Activated CD4-positive, alpha-beta T cell treated with anti-CD3 and anti-CD28 coated beads for 1 hour (primary cell): ENCODE measurements around the gene RAMP2.
"Not testable (repeated sequence)": the region's sequence is repeated elsewhere in the genome, so short reads cannot be mapped to it uniquely, and the experiment has no call there.

Source experiments
- DNase-seq: peaks from one replicate; pipeline ENCODE4 v3.0.0-alpha.2; 2020

Gene RAMP2

GRCh38 chr17:42760652-42761581, at the start of gene RAMP2:
Gene RAMP2, plus strand, starts transcription at chr17:42761227. Its CDS starts 35 bp downstream, at chr17:42761262.
- DNase-seq = no peak

GRCh38 chr17:42720996-42721583, 39.9 kb upstream of the RAMP2 start:
- DNase-seq = no peak

- DNase-seq = no peak
These were observed 37.4 kb upstream of the RAMP2 start for GRCh38 chr17:42723636-42724035.

- DNase-seq = no peak
These were observed 35.9 kb upstream of the RAMP2 start for GRCh38 chr17:42725143-42725542.

GRCh38 chr17:42740699-42741098, 20.3 kb upstream of the RAMP2 start:
- no peak for DNase-seq

GRCh38 chr17:42742916-42743315, 18.1 kb upstream of the RAMP2 start:
- DNase-seq = not testable (repeated sequence)

- DNase-seq = no peak
These were observed 17.3 kb upstream of the RAMP2 start for GRCh38 chr17:42743595-42744282.

GRCh38 chr17:42744283-42744805, 16.7 kb upstream of the RAMP2 start:
- peak; percentile 34 for DNase-seq

- DNase-seq = peak; percentile 89
These were observed 16.0 kb upstream of the RAMP2 start, which contains the start of gene EZH1 for GRCh38 chr17:42744806-42745617. Gene EZH1, minus strand, starts transcription at chr17:42745040. Its CDS starts 16,099 bp downstream, at chr17:42728941.

GRCh38 chr17:42748202-42748907, 12.7 kb upstream of the RAMP2 start:
- DNase-seq = no peak

GRCh38 chr17:42748908-42749798, 11.9 kb upstream of the RAMP2 start:
- no peak for DNase-seq

GRCh38 chr17:42750739-42751344, 10.2 kb upstream of the RAMP2 start:
- DNase-seq = no peak

GRCh38 chr17:42751628-42752027, 9.4 kb upstream of the RAMP2 start:
- DNase-seq = no peak

GRCh38 chr17:42754782-42755181, 6.2 kb upstream of the RAMP2 start:
- DNase-seq = no peak

- no peak for DNase-seq
These were observed 910 bp upstream of the RAMP2 start for GRCh38 chr17:42759982-42760651.

GRCh38 chr17:42761638-42762037, 611 bp downstream of the RAMP2 start:
- no peak for DNase-seq

GRCh38 chr17:42766124-42766523, 5.1 kb downstream of the RAMP2 start:
- DNase-seq = no peak

GRCh38 chr17:42767512-42767911, 6.5 kb downstream of the RAMP2 start:
- DNase-seq = no peak

GRCh38 chr17:42768006-42768405, 7.0 kb downstream of the RAMP2 start:
- DNase-seq = not testable (repeated sequence)

- not testable (repeated sequence) for DNase-seq
These were observed 8.9 kb downstream of the RAMP2 start for GRCh38 chr17:42769964-42770363.
